Esophagus muscularis mucosa (tissue), 4 donors: ENCODE measurements around the gene ANKRD44.

ENCODE experiments used
- EP300 ChIP-seq: sonication (generic); formaldehyde crosslinking; IDR thresholded peaks from one replicate; pipeline ENCODE4 v1.6.1; 2017; ENCODE audit warnings: antibody characterized with exemption
- POLR2A ChIP-seq: fragments of 450-650 bp; IDR thresholded peaks from one replicate; pipeline ENCODE4 v1.6.1; 2017; ENCODE audit warnings: antibody characterized with exemption, moderate library complexity, mild to moderate bottlenecking, low read depth
- POLR2AphosphoS5 ChIP-seq, 2 donors: sonication (generic); formaldehyde crosslinking; IDR thresholded peaks; one replicate each; pipeline ENCODE4 v1.6.1; 2017; ENCODE audit warnings: antibody characterized with exemption in 2 of 2
- TF ChIP-seq, protein P1 (sequence below), 3 experiments: fragments of 200-600 bp in 2 of 3; fragments of 450-650 bp in 1 of 3; sonication (generic) in 2 of 3; IDR thresholded peaks; one replicate each; pipeline ENCODE4 v1.5.1; 2017 to 2019; ENCODE audit warnings: antibody characterized with exemption in 3 of 3, mild to moderate bottlenecking in 2 of 3, moderate library complexity in 1 of 3

DNA sequence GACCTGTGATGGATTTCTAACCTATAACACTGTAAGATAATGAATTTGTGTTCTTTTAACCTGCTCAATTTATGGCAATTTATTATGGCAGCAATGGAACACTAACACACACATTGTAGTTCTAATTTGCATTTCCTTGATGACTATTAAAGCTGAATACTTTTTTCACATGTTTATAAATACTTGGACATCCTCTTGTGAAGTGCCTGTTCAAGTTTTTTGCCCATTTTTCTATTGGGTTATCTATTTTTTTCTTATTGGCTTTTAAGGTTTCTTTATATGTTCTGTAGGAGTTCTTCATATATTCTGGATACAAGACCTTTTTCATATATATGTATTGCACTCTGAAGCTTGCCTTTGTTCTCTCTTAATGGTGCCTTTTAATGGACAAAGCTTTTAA is 255.5 kb downstream of the ANKRD44 start:
- TF ChIP-seq POLR2AphosphoS5 (IDR thresholded peaks at IDR 0.05), result no peak
- no peak for TF ChIP-seq POLR2A
- TF ChIP-seq, protein P1, sequence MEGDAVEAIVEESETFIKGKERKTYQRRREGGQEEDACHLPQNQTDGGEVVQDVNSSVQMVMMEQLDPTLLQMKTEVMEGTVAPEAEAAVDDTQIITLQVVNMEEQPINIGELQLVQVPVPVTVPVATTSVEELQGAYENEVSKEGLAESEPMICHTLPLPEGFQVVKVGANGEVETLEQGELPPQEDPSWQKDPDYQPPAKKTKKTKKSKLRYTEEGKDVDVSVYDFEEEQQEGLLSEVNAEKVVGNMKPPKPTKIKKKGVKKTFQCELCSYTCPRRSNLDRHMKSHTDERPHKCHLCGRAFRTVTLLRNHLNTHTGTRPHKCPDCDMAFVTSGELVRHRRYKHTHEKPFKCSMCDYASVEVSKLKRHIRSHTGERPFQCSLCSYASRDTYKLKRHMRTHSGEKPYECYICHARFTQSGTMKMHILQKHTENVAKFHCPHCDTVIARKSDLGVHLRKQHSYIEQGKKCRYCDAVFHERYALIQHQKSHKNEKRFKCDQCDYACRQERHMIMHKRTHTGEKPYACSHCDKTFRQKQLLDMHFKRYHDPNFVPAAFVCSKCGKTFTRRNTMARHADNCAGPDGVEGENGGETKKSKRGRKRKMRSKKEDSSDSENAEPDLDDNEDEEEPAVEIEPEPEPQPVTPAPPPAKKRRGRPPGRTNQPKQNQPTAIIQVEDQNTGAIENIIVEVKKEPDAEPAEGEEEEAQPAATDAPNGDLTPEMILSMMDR (IDR thresholded peaks at IDR 0.05), result no peak
- TF ChIP-seq EP300, result no peak
